GM12878 (cell line): ENCODE measurements around the gene CDH2. TPM values are rescaled to one million over a fixed set of nuclear protein-coding genes. Genes with fewer than 3 reads are reported as not detected.

Source experiments
- ATAC-seq: fragments of 200-7000 bp; cut with Tn5 transposase; 3 replicates; pipeline ENCODE4 v1.9.1; 2020; ENCODE audit warnings: mild to moderate bottlenecking, moderate library complexity
- BruUV-seq: library from RNA; stranded (reverse); fragments of 400-500 nt; replicated peaks from 2 replicates; lab custom pipeline; 2021; lab: Mats Ljungman, UMichigan
- CTCF ChIA-PET: fragments of 300-600 bp; sonication (Branson Sonifier 250); formaldehyde crosslinking; extraction: SDS; loops from one replicate; lab custom pipeline; 2021; ENCODE audit warnings: inconsistent platforms; lab: Yijun Ruan, JAX
- POLR2A ChIA-PET: fragments of 350-600 bp; formaldehyde crosslinking; extraction: SDS; loops from one replicate; lab custom pipeline; 2021; ENCODE audit warnings: inconsistent platforms; lab: Charles Lee
- RAD21 ChIA-PET: fragments of 300-600 bp; sonication (Branson Sonifier 250); formaldehyde crosslinking; loops from one replicate; lab custom pipeline; 2023; ENCODE audit warnings: antibody characterized with exemption; ENCODE audit not compliant: unreplicated experiment; lab: Charles Lee
- SMC1A ChIA-PET: fragments of 300-600 bp; sonication (Branson Sonifier 250); formaldehyde crosslinking; loops from one replicate; lab custom pipeline; 2023; ENCODE audit not compliant: unreplicated experiment, uncharacterized antibody; lab: Charles Lee
- DNase-seq: peaks from one replicate; pipeline ENCODE4 v3.0.0-alpha.2; 2011; ENCODE audit warnings: low read depth, low spot score
- FAIRE-seq: peaks from 3 replicates; lab custom pipeline; 2011; peaks lifted over from hg19 to GRCh38; lab: Jason Lieb, UNC
- H2AFZ ChIP-seq: 2 replicates; pipeline ENCODE4 v1.6.0; 2011; ENCODE audit warnings: low read depth, low read length, control low read depth; ENCODE audit not compliant: control insufficient read depth
- H3K27ac ChIP-seq: 2 replicates; pipeline ENCODE4 v1.5.1; 2011; ENCODE audit warnings: control low read depth; ENCODE audit not compliant: control insufficient read depth, insufficient read depth
- H3K27me3 ChIP-seq, 2 experiments: replicated peaks in 1 of 2; 2 replicates each; pipeline versions ENCODE4 v1.6.0 to v1.6.1; 2011; ENCODE audit warnings: low read length in 1 of 2; ENCODE audit not compliant: control insufficient read depth in 2 of 2, insufficient read depth in 2 of 2
- H3K36me3 ChIP-seq, 2 experiments: 2 replicates each; pipeline ENCODE4 v1.5.1; 2011; ENCODE audit warnings: low read length in 1 of 2; ENCODE audit not compliant: control insufficient read depth in 2 of 2, insufficient read depth in 2 of 2
- H3K4me1 ChIP-seq: 2 replicates; pipeline ENCODE4 v1.6.1; 2011; ENCODE audit warnings: mild to moderate bottlenecking, low read length, moderate library complexity, mixed read lengths; ENCODE audit not compliant: control insufficient read depth, insufficient read depth
- H3K4me2 ChIP-seq: 2 replicates; pipeline ENCODE4 v1.6.0; 2011; ENCODE audit warnings: control low read depth; ENCODE audit not compliant: control insufficient read depth, insufficient read depth
- H3K4me3 ChIP-seq: fragments of 200-600 bp; sonication (generic); 2 replicates; pipeline ENCODE4 v1.5.1; 2016
- H3K79me2 ChIP-seq: 2 replicates; pipeline ENCODE4 v1.6.0; 2011; ENCODE audit warnings: low read length; ENCODE audit not compliant: control insufficient read depth, insufficient read depth
- H3K9ac ChIP-seq: 2 replicates; pipeline ENCODE4 v1.8.0; 2011; ENCODE audit warnings: low read length, control low read depth, mixed read lengths; ENCODE audit not compliant: control insufficient read depth, insufficient read depth
- H3K9me3 ChIP-seq: replicated peaks from 3 replicates; pipeline ENCODE4 v1.5.1; 2011; ENCODE audit warnings: mild to moderate bottlenecking, low read length; ENCODE audit not compliant: control insufficient read depth, insufficient read depth
- H4K20me1 ChIP-seq: 2 replicates; pipeline ENCODE4 v1.6.0; 2011; ENCODE audit not compliant: control insufficient read depth, insufficient read depth
- MEF2B ChIP-seq: fragments of 450-650 bp; IDR thresholded peaks from 2 replicates; pipeline ENCODE4 v1.6.1; 2018; ENCODE audit warnings: mild to moderate bottlenecking, moderate library complexity; ENCODE audit not compliant: partially characterized antibody, poor library complexity, severe bottlenecking
- NFXL1 ChIP-seq: fragments of 450-650 bp; IDR thresholded peaks from 2 replicates; pipeline ENCODE4 v1.6.1; 2017; ENCODE audit warnings: antibody characterized with exemption, mild to moderate bottlenecking, borderline replicate concordance
- PAX5 ChIP-seq: IDR thresholded peaks from 2 replicates; pipeline ENCODE4 v1.6.1; 2011; ENCODE audit warnings: low read depth, low read length, borderline replicate concordance
- PAX8 ChIP-seq: fragments of 450-650 bp; IDR thresholded peaks from 2 replicates; pipeline ENCODE4 v1.6.1; 2017; ENCODE audit warnings: mild to moderate bottlenecking, moderate library complexity
- PRDM15 ChIP-seq: fragments of 450-650 bp; formaldehyde crosslinking; IDR thresholded peaks from 2 replicates; pipeline ENCODE4 v1.4.0; 2020; ENCODE audit warnings: mild to moderate bottlenecking, moderate library complexity
- RAD21 ChIP-seq: IDR thresholded peaks from 2 replicates; pipeline ENCODE4 v1.6.1; 2011; ENCODE audit warnings: mild to moderate bottlenecking, low read depth, low read length, moderate library complexity; ENCODE audit not compliant: insufficient read depth
- SKIL ChIP-seq: fragments of 450-650 bp; IDR thresholded peaks from 2 replicates; pipeline ENCODE4 v1.6.1; 2017; ENCODE audit warnings: mild to moderate bottlenecking, low read depth, inconsistent platforms; ENCODE audit not compliant: poor library complexity, severe bottlenecking
- SP1 ChIP-seq: IDR thresholded peaks from one replicate; pipeline ENCODE4 v1.6.1; 2011; ENCODE audit warnings: low read depth, low read length
- WGBS: methylation state at CpG from one replicate; pipeline ENCODE4 v1.1.6; 2016; ENCODE audit warnings: low lambda C conversion rate; ENCODE audit not compliant: insufficient replicate concordance, insufficient coverage; ENCODE audit errors: missing lambda C conversion rate; 5-methylcytosine and 5-hydroxymethylcytosine counted together
- in situ Hi-C: fragments of 300-500 bp; cut with MboI; formaldehyde crosslinking; loops from 9 replicates; pipeline ENCODE4 v1.14.3; 2018; ENCODE audit warnings: mixed read lengths
- intact Hi-C: fragments of 100-400 bp; cut with micrococcal nuclease; formaldehyde crosslinking; loops from one replicate; pipeline ENCODE4 v1.14.2; 2022; ENCODE audit not compliant: unreplicated experiment
- polyA plus RNA-seq, 11 experiments: library from polyadenylated mRNA; depleted of rRNA in 4 of 11; unstranded in 6 of 11; stranded (reverse) in 5 of 11; fragments of >200 nt; fragmentation: Nextera tagmentation in 4 of 11; fragmentation: Illumina TruSeq in 1 of 11; extraction: Ambion mirVana in 4 of 11; extraction: Trizol in 1 of 11; gene quantifications; 1 replicate in 1 of 11; 2 replicates in 10 of 11; pipeline versions ENCODE4 v1.2.1 to v1.2.3, GENCODE V29; 2011 to 2016; ENCODE audit warnings: inconsistent platforms in 2 of 11, missing spikeins in 2 of 11, low read depth in 1 of 11
- total RNA-seq, 4 experiments: library from RNA; depleted of rRNA in 3 of 4; stranded (reverse); fragments of >200 nt in 3 of 4; fragmentation: Illumina TruSeq in 1 of 4; extraction: Trizol in 1 of 4; gene quantifications; 2 replicates each; pipeline versions ENCODE4 v1.2.1 to v1.2.3, GENCODE V29; 2013 to 2021
- TF ChIP-seq, protein P1 (sequence below): IDR thresholded peaks from 2 replicates; pipeline ENCODE4 v1.6.1; 2011; ENCODE audit warnings: mild to moderate bottlenecking, low read depth, low read length, moderate library complexity; ENCODE audit not compliant: insufficient replicate concordance

Gene CDH2
- total and polyA plus RNA-seq, 10 of the 15 experiments (the other 5 are each of a cell fraction or from before 2014, with no cell fraction given), result 0.01 to 0.25 (median 0.06) TPM; not detected in 4

- Histone ChIP-seq H4K20me1 (no peaks in the 10 kb centered on the region), H3K9me3 (no peaks in the 10 kb centered on the region), H3K4me2 (no peak overlapping the region), H3K79me2 (no peaks in the 10 kb centered on the region), H3K27me3 (no peaks in the 10 kb centered on the region), H3K4me3 (no peak overlapping the region), H3K9ac (no peak overlapping the region), H2AFZ (no peak overlapping the region), H3K27ac (no peak overlapping the region), H3K4me1 (no peaks in the 10 kb centered on the region), H3K36me3 (no peaks in the 10 kb centered on the region)
- POLR2A ChIA-PET, result no interaction called here
- no TSS peak for BruUV-seq
- in situ Hi-C loops (no loop called here), intact Hi-C loops (no loop called here)
- ATAC-seq (no peak), DNase-seq (no peak), FAIRE-seq (no peak)
- TF ChIP-seq PAX8 (no peak), MEF2B (no peak), NFXL1 (no peak), PRDM15 (CRISPR knock-in tag) (no peak), RAD21 (no peak), SKIL (no peak), PAX5 (no peak), SP1 (no peak)
- TF ChIP-seq, protein P1, sequence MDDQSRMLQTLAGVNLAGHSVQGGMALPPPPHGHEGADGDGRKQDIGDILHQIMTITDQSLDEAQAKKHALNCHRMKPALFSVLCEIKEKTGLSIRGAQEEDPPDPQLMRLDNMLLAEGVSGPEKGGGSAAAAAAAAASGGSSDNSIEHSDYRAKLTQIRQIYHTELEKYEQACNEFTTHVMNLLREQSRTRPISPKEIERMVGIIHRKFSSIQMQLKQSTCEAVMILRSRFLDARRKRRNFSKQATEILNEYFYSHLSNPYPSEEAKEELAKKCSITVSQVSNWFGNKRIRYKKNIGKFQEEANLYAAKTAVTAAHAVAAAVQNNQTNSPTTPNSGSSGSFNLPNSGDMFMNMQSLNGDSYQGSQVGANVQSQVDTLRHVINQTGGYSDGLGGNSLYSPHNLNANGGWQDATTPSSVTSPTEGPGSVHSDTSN, result no peak
- TF ChIP-seq, all 136 proteins: peak for 0
- ChIA-PET SMC1A (no interaction called here), RAD21 (no interaction called here), CTCF (interaction anchor here (1.4 kb wide), 1 partner anchor 553 kb away, joined by 3 read pairs; no protein-coding TSS in a partner anchor)
- 68% methylated on average over 4 of the region's 4 CpGs for WGBS
These were observed 18.8 kb downstream of the CDH2 start for GRCh38 chr18:28158083-28158581.
